PC-9 (cell line): Measurements from ENCODE around the gene MPP2.

Source experiments
- CTCF ChIP-seq: fragments of 200-600 bp; sonication (generic); conservative IDR thresholded peaks from 2 replicates; pipeline ENCODE4 v1.6.1; 2017; ENCODE audit warnings: mixed run types, antibody characterized with exemption, mild to moderate bottlenecking, moderate library complexity
- EZH2 ChIP-seq: fragments of 200-600 bp; sonication (generic); IDR thresholded peaks from 2 replicates; pipeline ENCODE4 v1.8.0; 2017; ENCODE audit warnings: antibody characterized with exemption, low read depth

- TF ChIP-seq EZH2 (no peak), CTCF (no peak)
Measured at GRCh38 chr17:43831633-43832032, 75.7 kb downstream of the MPP2 start.
